A549 (cell line): ENCODE measurements around the gene CDK19. TPM values are rescaled to one million over a fixed set of nuclear protein-coding genes. Genes with fewer than 3 reads are reported as not detected.

Experiments
- ATAC-seq, 2 experiments: fragments of 200-7000 bp in 1 of 2; fragments of >200 bp in 1 of 2; cut with Nextera tagmentation in 1 of 2; cut with Tn5 transposase in 1 of 2; 3 replicates each; pipeline versions ENCODE4 v1.8.0 to v1.9.1; 2018 to 2020; ENCODE audit warnings: mild to moderate bottlenecking in 1 of 2, moderate library complexity in 1 of 2
- CTCF ChIA-PET: fragments of 300-600 bp; sonication (Branson Sonifier 250); formaldehyde crosslinking; extraction: SDS; loops from one replicate; lab custom pipeline; 2021; ENCODE audit warnings: antibody characterized with exemption, inconsistent platforms; lab: Yijun Ruan, JAX
- POLR2A ChIA-PET: fragments of 350-600 bp; formaldehyde crosslinking; extraction: SDS; loops from one replicate; lab custom pipeline; 2021; ENCODE audit warnings: antibody characterized with exemption, inconsistent platforms; lab: Yijun Ruan, JAX
- DNase-seq, 2 experiments: peaks; one replicate each; pipeline versions ENCODE4 v3.0.0 to v3.0.0-alpha.2; 2011 to 2016; ENCODE audit warnings: low read depth in 1 of 2, low spot score in 1 of 2
- FAIRE-seq: peaks from 2 replicates; lab custom pipeline; 2011; peaks lifted over from hg19 to GRCh38; lab: Jason Lieb, UNC
- H3K27ac ChIP-seq, 2 experiments: fragments of >200 bp; sonication (Bioruptor Twin); formaldehyde crosslinking; 3 replicates each; pipeline ENCODE4 v1.5.1; 2016 to 2017
- H3K4me1 ChIP-seq: fragments of >200 bp; sonication (Bioruptor Twin); formaldehyde crosslinking; 3 replicates; pipeline ENCODE4 v1.6.1; 2016
- H3K4me2 ChIP-seq: fragments of >200 bp; sonication (Bioruptor Twin); formaldehyde crosslinking; 3 replicates; pipeline ENCODE4 v1.6.1; 2016
- H3K4me3 ChIP-seq: fragments of >200 bp; sonication (Bioruptor Twin); formaldehyde crosslinking; 3 replicates; pipeline ENCODE4 v1.5.1; 2016
- H3K9me3 ChIP-seq: fragments of >200 bp; sonication (Bioruptor Twin); formaldehyde crosslinking; 3 replicates; pipeline ENCODE4 v1.6.1; 2016
- ATOH8 ChIP-seq: fragments of 250-450 bp; sonication (Bioruptor Pico); IDR thresholded peaks from 2 replicates; pipeline ENCODE4 v1.5.0; 2020; ENCODE audit warnings: low read depth, mild to moderate bottlenecking, moderate library complexity
- BHLHE40 ChIP-seq: IDR thresholded peaks from 2 replicates; pipeline ENCODE4 v1.6.1; 2012; ENCODE audit warnings: low read depth, low read length, inconsistent platforms
- CBX8 ChIP-seq: fragments of 200-600 bp; sonication (generic); IDR thresholded peaks from 2 replicates; pipeline ENCODE4 v1.6.1; 2016
- CEBPB ChIP-seq, 2 experiments: fragments of >200 bp in 1 of 2; sonication (Bioruptor Twin) in 1 of 2; formaldehyde crosslinking in 1 of 2; IDR thresholded peaks; 2 replicates each; pipeline ENCODE4 v1.6.1; 2012 to 2016
- CHD2 ChIP-seq: fragments of 150-350 bp; IDR thresholded peaks from 2 replicates; pipeline ENCODE4 v1.6.1; 2014; ENCODE audit warnings: low read length; ENCODE audit not compliant: partially characterized antibody
- E2F6 ChIP-seq: IDR thresholded peaks from 2 replicates; pipeline ENCODE4 v1.6.1; 2012; ENCODE audit warnings: low read depth, borderline replicate concordance
- EP300 ChIP-seq, 2 experiments: fragments of >200 bp; sonication (Bioruptor Twin); formaldehyde crosslinking; IDR thresholded peaks; 2 replicates in 1 of 2; 3 replicates in 1 of 2; pipeline ENCODE4 v1.6.1; 2016 to 2017
- ESRRA ChIP-seq: fragments of 150-350 bp; IDR thresholded peaks from 2 replicates; pipeline ENCODE4 v1.6.1; 2014; ENCODE audit warnings: mild to moderate bottlenecking, low read length, borderline replicate concordance
- FOSB ChIP-seq: fragments of 250-450 bp; sonication (Bioruptor Pico); IDR thresholded peaks from 2 replicates; pipeline ENCODE4 v1.5.0; 2020; ENCODE audit warnings: mild to moderate bottlenecking, moderate library complexity
- HMGXB4 ChIP-seq: fragments of 250-450 bp; sonication (Bioruptor Pico); IDR thresholded peaks from 2 replicates; pipeline ENCODE4 v1.5.0; 2021; ENCODE audit warnings: mild to moderate bottlenecking, moderate library complexity, borderline replicate concordance
- HOXB13 ChIP-seq: fragments of 250-450 bp; sonication (Bioruptor Pico); IDR thresholded peaks from 2 replicates; pipeline ENCODE4 v1.5.0; 2020; ENCODE audit warnings: low read depth, mild to moderate bottlenecking, moderate library complexity
- KDM1A ChIP-seq: fragments of 200-600 bp; sonication (generic); IDR thresholded peaks from 2 replicates; pipeline ENCODE4 v1.6.1; 2016; ENCODE audit warnings: low read depth, mild to moderate bottlenecking
- NFE2L2 ChIP-seq: fragments of 150-350 bp; conservative IDR thresholded peaks from 2 replicates; pipeline ENCODE4 v1.6.1; 2014; ENCODE audit warnings: low read length
- POLR2A ChIP-seq: IDR thresholded peaks from 2 replicates; pipeline ENCODE4 v1.6.1; 2012; ENCODE audit warnings: mild to moderate bottlenecking, low read length
- RCOR1 ChIP-seq: fragments of 150-350 bp; IDR thresholded peaks from 2 replicates; pipeline ENCODE4 v1.6.1; 2014; ENCODE audit warnings: antibody characterized with exemption, low read length, low read depth
- RNF2 ChIP-seq: fragments of 200-600 bp; sonication (generic); IDR thresholded peaks from 2 replicates; pipeline ENCODE4 v1.6.1; 2016; ENCODE audit warnings: low read depth, mild to moderate bottlenecking, antibody characterized with exemption, moderate library complexity, borderline replicate concordance
- SMC3 ChIP-seq: fragments of >200 bp; sonication (Bioruptor Twin); formaldehyde crosslinking; IDR thresholded peaks from 3 replicates; pipeline ENCODE4 v1.6.1; 2018; ENCODE audit warnings: inconsistent platforms
- TP53 ChIP-seq: fragments of 250-450 bp; sonication (Bioruptor Pico); IDR thresholded peaks from 2 replicates; pipeline ENCODE4 v1.5.0; 2021; ENCODE audit warnings: mild to moderate bottlenecking, moderate library complexity
- USF2 ChIP-seq: fragments of 450-650 bp; IDR thresholded peaks from 2 replicates; pipeline ENCODE4 v1.6.1; 2014; ENCODE audit warnings: antibody characterized with exemption
- ZC3H11A ChIP-seq: fragments of 450-650 bp; IDR thresholded peaks from 2 replicates; pipeline ENCODE4 v1.6.1; 2014; ENCODE audit warnings: antibody characterized with exemption, mild to moderate bottlenecking
- ZSCAN20 ChIP-seq: fragments of 250-450 bp; sonication (Bioruptor Pico); IDR thresholded peaks from 2 replicates; pipeline ENCODE4 v1.8.0; 2022; ENCODE audit warnings: mild to moderate bottlenecking, moderate library complexity
- WGBS: methylation state at CpG from one replicate; pipeline ENCODE4 v1.1.6; 2017; ENCODE audit errors: missing lambda C conversion rate; 5-methylcytosine and 5-hydroxymethylcytosine counted together
- polyA plus RNA-seq, 4 experiments: library from polyadenylated mRNA; depleted of rRNA in 3 of 4; stranded (reverse); fragments of >200 nt; fragmentation: RNase III in 1 of 4; extraction: RNeasy Plus Mini Kit Qiagen cat#74134 plus additional on column Dnase treatment in 1 of 4; gene quantifications; 2 replicates in 3 of 4; 3 replicates in 1 of 4; pipeline ENCODE4 v1.2.3, GENCODE V29; 2011 to 2017
- TF ChIP-seq, protein P1 (sequence below): IDR thresholded peaks from 2 replicates; pipeline ENCODE4 v1.6.1; 2012

CDK19 gene
- polyA plus RNA-seq, 2 of the 4 experiments (the other 2 are of a cell fraction), result 7.1 to 18.6 TPM

- TF ChIP-seq HMGXB4 (CRISPR knock-in tag) (no peak), KDM1A (no peak), NFE2L2 (no peak), ATOH8 (no peak)
- TF ChIP-seq, all 56 proteins: peak for 0
Measured at GRCh38 chr6:110593637-110594036, 221.6 kb downstream of the CDK19 start (continued).

- H3K4me2 ChIP-seq, result no peak overlapping the region
- H3K9me3 ChIP-seq, result no peaks in the 10 kb centered on the region
- H3K4me1 ChIP-seq, result no peaks in the 10 kb centered on the region
- no peak for TF ChIP-seq HMGXB4 (CRISPR knock-in tag)
- TF ChIP-seq USF2, result no peak
- TF ChIP-seq FOSB (CRISPR knock-in tag), result no peak
- TF ChIP-seq ESRRA, result no peak
- no peak for TF ChIP-seq CHD2
- no peak for TF ChIP-seq HOXB13 (CRISPR knock-in tag)
- TF ChIP-seq ZC3H11A, result no peak
- no peak for TF ChIP-seq EP300 (IDR thresholded peaks at IDR 0.05)
- TF ChIP-seq TP53 (CRISPR knock-in tag), result no peak
- TF ChIP-seq ZSCAN20 (CRISPR knock-in tag), result no peak
- TF ChIP-seq, protein P1, sequence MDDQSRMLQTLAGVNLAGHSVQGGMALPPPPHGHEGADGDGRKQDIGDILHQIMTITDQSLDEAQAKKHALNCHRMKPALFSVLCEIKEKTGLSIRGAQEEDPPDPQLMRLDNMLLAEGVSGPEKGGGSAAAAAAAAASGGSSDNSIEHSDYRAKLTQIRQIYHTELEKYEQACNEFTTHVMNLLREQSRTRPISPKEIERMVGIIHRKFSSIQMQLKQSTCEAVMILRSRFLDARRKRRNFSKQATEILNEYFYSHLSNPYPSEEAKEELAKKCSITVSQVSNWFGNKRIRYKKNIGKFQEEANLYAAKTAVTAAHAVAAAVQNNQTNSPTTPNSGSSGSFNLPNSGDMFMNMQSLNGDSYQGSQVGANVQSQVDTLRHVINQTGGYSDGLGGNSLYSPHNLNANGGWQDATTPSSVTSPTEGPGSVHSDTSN, result no peak
- no peak for TF ChIP-seq E2F6
- no peak for TF ChIP-seq POLR2A
- no peak for TF ChIP-seq CEBPB (IDR thresholded peaks at IDR 0.05)
- TF ChIP-seq RNF2, result no peak
- no peak for TF ChIP-seq KDM1A
- TF ChIP-seq SMC3, result no peak
- TF ChIP-seq RCOR1, result no peak
- TF ChIP-seq CBX8, result no peak
- TF ChIP-seq BHLHE40, result no peak
- POLR2A ChIA-PET, result no interaction called here
- FAIRE-seq (no peak), ATAC-seq (no peak), DNase-seq (no peak)
- no peak overlapping the region for H3K27ac ChIP-seq
- no peak overlapping the region for H3K4me3 ChIP-seq
- 78% methylated on average over 5 of the region's 5 CpGs for WGBS
- CTCF ChIA-PET, result no interaction called here
Measured at GRCh38 chr6:110592765-110593164, 222.5 kb downstream of the CDK19 start.
